HCT116 (cell line): ENCODE results near the gene OTUD4. TPM values are rescaled to one million over a fixed set of nuclear protein-coding genes. Genes with fewer than 3 reads are reported as not detected.

ENCODE experiments used
- ATAC-seq: fragments of 200-7000 bp; cut with Tn5 transposase; 2 replicates; pipeline ENCODE4 v1.9.1; 2020; ENCODE audit warnings: mild to moderate bottlenecking, moderate library complexity
- BruUV-seq: library from RNA; stranded (reverse); fragments of 400-500 nt; replicated peaks from 2 replicates; lab custom pipeline; 2021; lab: Mats Ljungman, UMichigan
- CTCF ChIA-PET: fragments of 300-600 bp; sonication (Branson Sonifier 250); formaldehyde crosslinking; loops from one replicate; lab custom pipeline; 2021; ENCODE audit warnings: antibody characterized with exemption; lab: Charles Lee
- POLR2A ChIA-PET: fragments of 300-600, 350-600 bp; sonication (Branson Sonifier 250); formaldehyde crosslinking; loops from one replicate; lab custom pipeline; 2021; ENCODE audit warnings: antibody characterized with exemption; lab: Charles Lee
- RAD21 ChIA-PET, 2 experiments: fragments of 300-600 bp; sonication (Branson Sonifier 250); formaldehyde crosslinking; loops; one replicate each; lab custom pipeline; 2023; ENCODE audit warnings: low total read pairs in 2 of 2; ENCODE audit not compliant: uncharacterized antibody in 2 of 2, unreplicated experiment in 2 of 2, low non-redundant PET in 1 of 2; lab: Charles Lee
- DNase-seq: peaks from one replicate; pipeline ENCODE4 v3.0.0-alpha.2; 2010; ENCODE audit warnings: low read depth, low spot score
- H2AFZ ChIP-seq: fragments of 200-600 bp; shearing (Covaris generic), sonication (generic); 2 replicates; pipeline ENCODE4 v1.6.1; 2017; ENCODE audit warnings: low read depth, mixed run types, mixed read lengths, antibody characterized with exemption, low read length; ENCODE audit not compliant: poor library complexity, severe bottlenecking
- H3K27ac ChIP-seq: 2 replicates; pipeline ENCODE4 v1.5.1; 2012; ENCODE audit warnings: low read depth, low read length
- H3K27me3 ChIP-seq: fragments of 200-600 bp; sonication (generic); 2 replicates; pipeline ENCODE4 v1.6.1; 2016; ENCODE audit warnings: mixed run types, low read length, mixed read lengths; ENCODE audit not compliant: insufficient read depth
- H3K36me3 ChIP-seq, 2 experiments: fragments of 200-500 bp in 1 of 2; fragments of 200-600 bp in 1 of 2; sonication (Bioruptor generic) in 1 of 2; sonication (generic) in 1 of 2; 2 replicates each; pipeline versions ENCODE4 v1.5.1 to v1.6.1; 2014 to 2016; ENCODE audit warnings: low read length in 2 of 2, inconsistent platforms in 1 of 2, mixed read lengths in 1 of 2, mixed run types in 1 of 2; ENCODE audit not compliant: insufficient read depth in 2 of 2, control insufficient read depth in 1 of 2
- H3K4me1 ChIP-seq, 2 experiments: fragments of 200-600 bp in 1 of 2; sonication (generic) in 1 of 2; 2 replicates each; pipeline versions ENCODE4 v1.5.1 to v1.6.1; 2012 to 2017; ENCODE audit warnings: low read length in 2 of 2, inconsistent platforms in 1 of 2, mild to moderate bottlenecking in 1 of 2, mixed read lengths in 1 of 2, mixed run types in 1 of 2, moderate library complexity in 1 of 2; ENCODE audit not compliant: insufficient read depth in 2 of 2, control insufficient read depth in 1 of 2
- H3K4me2 ChIP-seq: fragments of 200-600 bp; sonication (generic); 2 replicates; pipeline ENCODE4 v1.6.1; 2017; ENCODE audit warnings: mixed run types, low read length, mixed read lengths
- H3K4me3 ChIP-seq, 2 experiments: fragments of 200-600 bp in 1 of 2; sonication (generic) in 1 of 2; replicated peaks in 1 of 2; 2 replicates each; pipeline ENCODE4 v1.5.1; 2011 to 2016; ENCODE audit warnings: low read length in 2 of 2, control low read depth in 1 of 2, low read depth in 1 of 2, mild to moderate bottlenecking in 1 of 2, mixed read lengths in 1 of 2, mixed run types in 1 of 2
- H3K79me2 ChIP-seq: fragments of 200-600 bp; sonication (generic); 2 replicates; pipeline ENCODE4 v1.6.1; 2017; ENCODE audit warnings: mild to moderate bottlenecking, mixed run types, low read length, moderate library complexity, mixed read lengths; ENCODE audit not compliant: insufficient read depth
- H3K9ac ChIP-seq: fragments of 200-600 bp; sonication (generic); 2 replicates; pipeline ENCODE4 v1.6.1; 2016; ENCODE audit warnings: low read length, mixed read lengths
- H3K9me2 ChIP-seq: fragments of 200-600 bp; sonication (generic), shearing (Covaris generic); 2 replicates; pipeline ENCODE4 v1.6.1; 2017; ENCODE audit warnings: mixed run types, mild to moderate bottlenecking, moderate library complexity; ENCODE audit not compliant: insufficient read depth
- H3K9me3 ChIP-seq, 2 experiments: fragments of 200-500 bp in 1 of 2; fragments of 200-600 bp in 1 of 2; sonication (Bioruptor generic) in 1 of 2; sonication (generic) in 1 of 2; 2 replicates each; pipeline ENCODE4 v1.6.1; 2014 to 2017; ENCODE audit warnings: low read length in 2 of 2, mixed read lengths in 2 of 2, inconsistent platforms in 1 of 2, low read depth in 1 of 2, mild to moderate bottlenecking in 1 of 2, mixed run types in 1 of 2, moderate library complexity in 1 of 2; ENCODE audit not compliant: control insufficient read depth in 1 of 2, insufficient read depth in 1 of 2
- H4K20me1 ChIP-seq: fragments of 200-600 bp; sonication (generic), shearing (Covaris generic); 2 replicates; pipeline ENCODE4 v1.6.1; 2017; ENCODE audit warnings: mixed run types, mild to moderate bottlenecking, moderate library complexity; ENCODE audit not compliant: insufficient read depth
- CEBPB ChIP-seq: IDR thresholded peaks from 2 replicates; pipeline ENCODE4 v1.6.1; 2012; ENCODE audit warnings: low read depth
- ELF1 ChIP-seq: IDR thresholded peaks from 2 replicates; pipeline ENCODE4 v1.6.1; 2012; ENCODE audit warnings: low read depth, borderline replicate concordance
- POLR2AphosphoS5 ChIP-seq: IDR thresholded peaks from 2 replicates; pipeline ENCODE4 v1.6.1; 2011; ENCODE audit warnings: mild to moderate bottlenecking, low read depth, low read length, moderate library complexity
- RAD21 ChIP-seq: IDR thresholded peaks from 2 replicates; pipeline ENCODE4 v1.6.1; 2012; ENCODE audit warnings: low read depth, mild to moderate bottlenecking
- SRF ChIP-seq: IDR thresholded peaks from 2 replicates; pipeline ENCODE4 v1.6.1; 2012; ENCODE audit warnings: low read depth
- TCF7L2 ChIP-seq: IDR thresholded peaks from 2 replicates; pipeline ENCODE4 v1.7.0; 2011; ENCODE audit warnings: borderline replicate concordance, inconsistent platforms; ENCODE audit not compliant: insufficient read depth, insufficient read length; ENCODE audit errors: extremely low read depth
- ZNF274 ChIP-seq: fragments of 200-500 bp; sonication (Bioruptor generic); IDR thresholded peaks from 2 replicates; pipeline ENCODE4 v1.6.1; 2014; ENCODE audit warnings: mild to moderate bottlenecking, low read depth, low read length, inconsistent platforms
- intact Hi-C: fragments of 100-400 bp; cut with micrococcal nuclease; formaldehyde crosslinking; loops from 2 replicates; pipeline ENCODE4 v1.10.0; 2022
- total RNA-seq: library from RNA; stranded (reverse); gene quantifications from one replicate; pipeline ENCODE4 v1.2.1, GENCODE V29; 2021; ENCODE audit not compliant: unreplicated experiment
- TF ChIP-seq, protein P1 (sequence below), 3 experiments: fragments of 200-600 bp in 1 of 3; sonication (generic) in 1 of 3; IDR thresholded peaks in 2 of 3; conservative IDR thresholded peaks in 1 of 3; 2 replicates each; pipeline ENCODE4 v1.5.1; 2012 to 2017; ENCODE audit warnings: low read depth in 2 of 3, low read length in 2 of 3, antibody characterized with exemption in 1 of 3, borderline replicate concordance in 1 of 3, control low read depth in 1 of 3, mild to moderate bottlenecking in 1 of 3, mixed read lengths in 1 of 3, mixed run types in 1 of 3, moderate library complexity in 1 of 3; ENCODE audit not compliant: insufficient read depth in 1 of 3
- TF ChIP-seq, protein P2 (sequence below): IDR thresholded peaks from 2 replicates; pipeline ENCODE4 v1.6.1; 2012
- TF ChIP-seq, protein P3 (sequence below): IDR thresholded peaks from 2 replicates; pipeline ENCODE4 v1.6.1; 2012

The OTUD4 gene
- total RNA-seq, 1 experiment from 2014 or later, result 37.2 TPM

DNA sequence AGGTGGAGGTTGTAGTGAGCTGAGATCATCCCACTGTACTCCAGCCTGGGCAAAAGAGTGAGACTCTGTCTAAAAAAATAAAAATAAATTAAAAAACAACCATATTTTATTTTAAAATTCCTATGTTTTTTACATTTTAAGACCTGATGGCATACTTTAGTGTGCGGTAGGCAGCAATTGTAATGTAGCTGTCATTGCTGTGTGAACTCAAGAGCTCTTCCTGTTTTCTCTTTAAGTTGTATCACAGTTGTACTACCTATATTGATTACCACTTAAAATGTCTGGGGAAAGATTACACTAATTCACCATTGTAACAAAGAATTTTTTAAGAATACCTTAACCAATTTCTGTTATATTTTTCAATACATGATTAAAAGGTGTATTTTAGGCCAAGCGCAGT is 55.0 kb downstream of the OTUD4 start:
- no peaks in the 10 kb centered on the region for H3K9me3 ChIP-seq
- H3K4me2 ChIP-seq, result no peak overlapping the region
- RAD21 ChIA-PET, result no interaction called here
- TF ChIP-seq, protein P1, sequence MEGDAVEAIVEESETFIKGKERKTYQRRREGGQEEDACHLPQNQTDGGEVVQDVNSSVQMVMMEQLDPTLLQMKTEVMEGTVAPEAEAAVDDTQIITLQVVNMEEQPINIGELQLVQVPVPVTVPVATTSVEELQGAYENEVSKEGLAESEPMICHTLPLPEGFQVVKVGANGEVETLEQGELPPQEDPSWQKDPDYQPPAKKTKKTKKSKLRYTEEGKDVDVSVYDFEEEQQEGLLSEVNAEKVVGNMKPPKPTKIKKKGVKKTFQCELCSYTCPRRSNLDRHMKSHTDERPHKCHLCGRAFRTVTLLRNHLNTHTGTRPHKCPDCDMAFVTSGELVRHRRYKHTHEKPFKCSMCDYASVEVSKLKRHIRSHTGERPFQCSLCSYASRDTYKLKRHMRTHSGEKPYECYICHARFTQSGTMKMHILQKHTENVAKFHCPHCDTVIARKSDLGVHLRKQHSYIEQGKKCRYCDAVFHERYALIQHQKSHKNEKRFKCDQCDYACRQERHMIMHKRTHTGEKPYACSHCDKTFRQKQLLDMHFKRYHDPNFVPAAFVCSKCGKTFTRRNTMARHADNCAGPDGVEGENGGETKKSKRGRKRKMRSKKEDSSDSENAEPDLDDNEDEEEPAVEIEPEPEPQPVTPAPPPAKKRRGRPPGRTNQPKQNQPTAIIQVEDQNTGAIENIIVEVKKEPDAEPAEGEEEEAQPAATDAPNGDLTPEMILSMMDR (IDR thresholded peaks at IDR 0.05 in 2 of 3, conservative IDR thresholded peaks at IDR 0.05 in 1 of 3; ENCODE audit: borderline replicate concordance in 1 of 3, insufficient read depth in 1 of 3, low read depth in 2 of 3, low read length in 2 of 3), result no peak
- TF ChIP-seq SRF (no peak), TCF7L2 (no peak), ZNF274 (no peak), CEBPB (no peak), RAD21 (no peak), POLR2AphosphoS5 (no peak), ELF1 (no peak)
- TF ChIP-seq, protein P2, sequence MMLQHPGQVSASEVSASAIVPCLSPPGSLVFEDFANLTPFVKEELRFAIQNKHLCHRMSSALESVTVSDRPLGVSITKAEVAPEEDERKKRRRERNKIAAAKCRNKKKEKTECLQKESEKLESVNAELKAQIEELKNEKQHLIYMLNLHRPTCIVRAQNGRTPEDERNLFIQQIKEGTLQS, result no peak
- TF ChIP-seq, protein P3, sequence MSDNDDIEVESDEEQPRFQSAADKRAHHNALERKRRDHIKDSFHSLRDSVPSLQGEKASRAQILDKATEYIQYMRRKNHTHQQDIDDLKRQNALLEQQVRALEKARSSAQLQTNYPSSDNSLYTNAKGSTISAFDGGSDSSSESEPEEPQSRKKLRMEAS, result no peak
- H3K9me2 ChIP-seq, result no peaks in the 10 kb centered on the region
- peaks cover 54 to 66% of the 10 kb centered on the region in 2 experiments for H3K36me3 ChIP-seq
- no peaks in the 10 kb centered on the region for H3K4me1 ChIP-seq
- H3K4me3 ChIP-seq, result no peak overlapping the region
- H3K27ac ChIP-seq, result no peak overlapping the region
- intact Hi-C loops, result no loop called here
- ATAC-seq, result no peak
- H4K20me1 ChIP-seq, result peaks cover 6% of the 10 kb centered on the region; the same call in 1 of the 2 replicates
- H3K27me3 ChIP-seq, result no peaks in the 10 kb centered on the region
- peaks cover 22% of the 10 kb centered on the region for H3K79me2 ChIP-seq
- DNase-seq, result no peak
- CTCF ChIA-PET, result no interaction called here
- POLR2A ChIA-PET, result no interaction called here
- H2AFZ ChIP-seq, result no peak overlapping the region
- H3K9ac ChIP-seq, result no peak overlapping the region
- no TSS peak for BruUV-seq
